Stimulated activated CD4-positive, alpha-beta T cell treated with anti-CD3 and anti-CD28 coated beads, Interleukin-2, amount 100 ng/mL, for 4 hours (primary cell): ENCODE data around the gene ZFP36L2.
"Not testable (repeated sequence)": the region's sequence is repeated elsewhere in the genome, so short reads cannot be mapped to it uniquely, and the experiment has no call there.

Experiments
- DNase-seq: peaks from one replicate; pipeline ENCODE4 v3.0.0-alpha.2; 2020; ENCODE audit warnings: low read depth

The ZFP36L2 gene

DNA sequence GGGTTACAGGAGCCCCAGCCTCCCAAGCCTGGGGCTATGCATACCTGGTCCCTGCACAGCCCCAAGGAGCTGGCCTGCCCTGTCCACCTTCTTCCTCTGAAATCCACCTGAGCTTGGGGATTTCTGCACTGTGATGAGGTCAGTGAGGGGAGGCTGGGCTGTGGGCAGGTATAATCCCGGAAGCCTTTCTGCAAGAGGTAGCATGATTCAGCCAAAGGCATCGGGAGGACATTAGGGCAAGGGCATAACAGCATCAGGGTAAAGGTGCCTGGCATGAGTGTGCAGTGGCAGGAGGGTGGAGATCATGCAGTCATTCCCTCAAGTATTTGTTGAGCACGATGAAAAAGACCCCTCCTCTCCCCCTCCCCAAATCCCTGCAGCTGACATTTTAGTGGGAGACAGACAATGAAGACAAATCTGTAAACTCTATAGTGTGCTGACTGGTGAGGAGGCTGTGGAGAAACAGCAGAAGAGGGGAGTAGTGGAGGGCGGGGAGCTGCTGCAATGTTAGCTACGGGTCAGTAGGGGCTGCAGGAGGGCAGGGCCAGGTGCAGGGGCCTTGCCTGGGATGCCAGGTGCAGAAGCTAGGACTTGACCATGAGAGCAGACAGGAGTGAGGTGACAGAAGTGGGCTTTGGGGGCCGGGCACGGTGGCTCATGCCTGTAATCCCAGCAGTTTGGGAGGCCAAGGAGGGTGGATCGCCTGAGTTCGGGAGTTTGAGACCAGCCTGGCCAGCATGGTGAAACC is 18.7 kb downstream of the ZFP36L2 start:
- DNase-seq, result no peak

DNA sequence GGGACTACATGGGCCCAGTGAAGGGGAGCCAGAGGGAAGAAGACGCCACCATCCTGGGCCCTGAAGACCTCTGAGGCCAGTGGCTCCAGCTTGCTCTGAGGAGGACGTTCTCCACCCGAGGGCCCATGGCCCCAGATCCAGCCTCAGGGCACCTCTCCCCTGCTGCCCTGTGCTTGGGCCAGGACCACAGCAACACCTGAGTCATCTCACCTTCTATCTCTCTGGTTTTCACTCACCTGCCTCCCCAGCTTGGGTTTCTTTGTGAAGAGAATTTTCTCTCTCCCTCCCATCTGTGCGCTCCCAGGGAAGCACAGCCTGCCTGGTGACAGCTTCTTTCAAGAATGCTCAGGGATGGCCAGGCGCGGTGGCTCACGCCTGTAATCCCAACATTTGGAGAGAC is 19.8 kb downstream of the ZFP36L2 start:
- DNase-seq, result no peak

DNA sequence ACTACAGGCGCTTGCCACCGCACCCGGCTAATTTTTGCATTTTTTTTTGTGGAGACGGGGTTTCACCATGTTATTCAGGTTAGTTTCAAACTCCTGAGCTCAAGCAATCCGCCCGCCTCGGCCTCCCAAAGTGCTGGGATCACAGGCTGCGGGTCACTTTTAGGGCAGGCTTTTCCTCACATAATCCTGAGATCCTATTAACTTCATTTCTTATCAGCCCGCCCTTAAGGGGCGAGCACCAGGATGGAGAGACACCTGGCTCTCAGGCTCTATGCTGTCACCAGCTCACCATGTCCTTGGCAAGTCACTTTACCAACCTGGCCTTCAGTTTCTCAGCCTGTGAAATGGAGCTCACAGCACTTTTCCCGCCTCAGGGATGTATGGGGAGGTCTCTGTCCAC is 23.0 kb downstream of the ZFP36L2 start:
- DNase-seq, result no peak

DNA sequence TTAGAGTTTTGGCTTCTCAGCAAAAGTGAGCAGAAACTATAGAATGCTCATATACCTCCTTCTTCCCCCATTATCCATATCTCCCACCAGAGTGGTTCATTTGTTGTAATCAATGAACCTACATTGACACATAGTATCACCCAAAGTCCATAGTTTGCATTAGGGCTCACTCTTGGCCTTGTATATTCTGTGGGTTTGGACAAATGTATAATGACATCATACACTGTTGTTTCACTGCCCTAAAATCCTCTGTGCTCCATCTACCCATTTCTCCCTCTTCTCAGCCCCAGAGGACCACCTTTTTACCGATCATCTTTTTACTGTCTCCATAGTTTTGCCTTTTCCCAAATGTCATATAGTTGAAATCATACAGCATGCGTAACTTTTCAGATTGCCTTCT is 24.1 kb downstream of the ZFP36L2 start:
- no peak for DNase-seq

DNA sequence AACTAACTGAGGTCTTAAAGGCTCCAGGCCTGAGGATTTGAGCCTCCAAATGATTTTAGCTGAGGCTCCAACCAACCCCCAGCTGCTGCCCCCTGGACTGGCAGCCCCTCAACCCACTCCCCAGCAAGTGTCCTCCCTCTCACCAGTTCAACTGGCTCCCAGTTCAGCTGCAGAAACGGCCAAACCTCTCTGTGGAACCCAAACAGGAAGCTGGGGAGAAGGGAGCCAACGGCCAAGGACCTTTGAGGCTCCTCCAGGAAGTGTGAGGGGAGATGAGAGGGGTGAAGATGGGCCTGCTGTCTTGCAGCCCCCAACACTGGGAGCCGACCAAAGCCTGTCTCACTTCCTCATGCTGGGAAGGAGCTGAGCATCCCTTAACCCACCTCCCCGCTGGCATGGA is 24.9 kb downstream of the ZFP36L2 start:
- no peak for DNase-seq

DNA sequence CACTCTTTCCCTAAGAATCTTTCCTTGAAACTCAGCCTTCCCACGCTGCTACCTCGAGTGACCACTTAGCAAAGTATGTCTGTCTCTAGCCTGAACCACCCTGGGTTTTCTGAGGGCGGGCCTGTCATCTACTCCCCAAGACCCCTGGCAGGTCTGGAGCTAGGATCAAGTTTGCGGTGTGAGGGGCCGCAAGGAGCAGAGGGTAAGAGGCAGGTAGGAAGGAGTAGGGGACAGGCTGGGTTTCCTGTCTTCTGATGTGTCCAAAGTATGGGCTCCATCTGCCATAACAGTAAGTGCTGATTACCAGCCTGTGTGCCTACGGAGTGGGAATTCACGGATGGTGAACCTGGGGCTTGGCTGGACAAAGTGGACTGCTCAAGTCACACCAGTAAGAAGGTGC is 25.4 kb downstream of the ZFP36L2 start:
- DNase-seq, result no peak

DNA sequence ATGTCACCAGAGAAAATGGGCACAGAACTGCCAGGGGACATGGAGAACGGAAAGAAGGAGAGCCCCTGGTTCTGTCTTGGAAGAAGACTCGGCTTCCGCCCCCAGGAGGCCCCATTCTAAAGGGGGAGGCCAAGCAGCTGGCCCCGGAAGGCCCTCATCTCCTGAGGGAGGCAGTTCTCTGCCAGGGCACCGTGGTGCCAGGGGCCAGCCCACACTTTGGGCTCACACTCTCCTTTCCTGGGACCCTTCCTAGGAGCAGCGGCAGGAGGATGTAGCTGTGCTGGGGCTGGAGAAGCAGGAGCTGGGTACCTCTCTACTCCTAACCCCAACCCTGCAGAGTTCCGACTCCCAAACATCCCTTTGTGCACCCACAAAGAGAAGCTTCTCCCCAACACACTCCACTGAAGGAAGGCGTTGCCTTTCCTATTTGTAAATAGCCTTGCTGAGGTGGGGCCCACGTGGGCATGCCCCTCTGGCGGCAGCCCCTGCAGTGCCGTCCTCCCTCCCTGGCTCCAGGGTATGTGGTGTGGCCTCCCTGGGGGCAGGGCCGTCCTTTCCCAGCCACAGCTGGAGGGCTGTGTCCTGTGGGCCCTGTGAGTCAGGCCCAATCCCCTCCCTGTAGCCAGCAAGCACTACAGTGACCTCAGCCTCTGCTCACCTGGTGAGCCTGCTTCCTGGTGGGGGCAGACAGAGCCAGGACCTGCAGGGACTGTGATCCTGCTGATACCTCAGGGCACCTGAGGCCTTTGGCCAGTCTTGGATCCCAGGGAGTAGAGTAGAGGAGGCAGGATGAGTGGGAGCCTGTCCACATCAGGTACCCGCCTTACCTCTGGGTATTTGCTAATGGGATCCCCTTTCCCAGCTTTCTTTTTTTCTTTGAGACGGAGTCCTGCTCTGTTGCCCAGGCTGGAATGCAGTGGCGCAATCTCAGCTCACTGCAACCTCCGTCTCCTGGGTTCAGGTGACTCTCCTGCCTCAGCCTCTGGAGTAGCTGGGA is 26.6 kb downstream of the ZFP36L2 start:
- DNase-seq, result no peak

DNA sequence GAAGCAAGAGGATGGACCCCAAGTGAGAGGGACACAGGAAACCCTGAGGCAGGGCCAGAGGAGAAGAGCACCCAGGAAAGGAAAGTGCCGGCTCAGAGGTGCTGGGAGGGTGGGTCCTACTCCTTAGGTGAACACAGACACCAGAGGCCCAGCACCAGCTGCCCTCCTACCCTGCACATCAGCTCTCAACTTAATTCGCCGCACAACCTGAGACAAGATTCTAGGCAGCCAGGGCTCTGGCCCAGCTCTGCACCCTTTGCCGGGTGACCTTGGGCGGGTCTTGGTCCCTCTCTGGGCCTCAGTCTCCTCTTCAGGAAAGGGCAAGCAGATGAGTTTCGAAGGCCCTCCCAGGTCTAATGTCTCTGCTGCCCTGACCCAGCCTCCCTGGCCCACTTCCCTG is 28.1 kb downstream of the ZFP36L2 start:
- no peak for DNase-seq

DNA sequence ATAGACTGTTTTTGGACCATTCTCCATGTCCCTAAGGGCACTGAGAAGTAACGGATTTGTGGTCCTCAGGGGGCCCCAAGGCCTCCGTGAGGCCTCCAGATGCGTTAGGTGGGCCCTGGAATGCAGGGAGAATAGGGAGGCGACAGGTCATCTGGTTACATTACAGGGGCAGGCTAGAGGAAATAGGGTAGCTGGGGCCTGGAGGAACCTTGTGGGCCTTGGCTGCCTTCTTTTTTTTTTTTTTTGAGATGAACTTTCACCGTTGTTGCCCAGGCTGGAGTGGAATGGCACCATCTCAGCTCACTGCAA is 28.9 kb downstream of the ZFP36L2 start:
- DNase-seq, result no peak

DNA sequence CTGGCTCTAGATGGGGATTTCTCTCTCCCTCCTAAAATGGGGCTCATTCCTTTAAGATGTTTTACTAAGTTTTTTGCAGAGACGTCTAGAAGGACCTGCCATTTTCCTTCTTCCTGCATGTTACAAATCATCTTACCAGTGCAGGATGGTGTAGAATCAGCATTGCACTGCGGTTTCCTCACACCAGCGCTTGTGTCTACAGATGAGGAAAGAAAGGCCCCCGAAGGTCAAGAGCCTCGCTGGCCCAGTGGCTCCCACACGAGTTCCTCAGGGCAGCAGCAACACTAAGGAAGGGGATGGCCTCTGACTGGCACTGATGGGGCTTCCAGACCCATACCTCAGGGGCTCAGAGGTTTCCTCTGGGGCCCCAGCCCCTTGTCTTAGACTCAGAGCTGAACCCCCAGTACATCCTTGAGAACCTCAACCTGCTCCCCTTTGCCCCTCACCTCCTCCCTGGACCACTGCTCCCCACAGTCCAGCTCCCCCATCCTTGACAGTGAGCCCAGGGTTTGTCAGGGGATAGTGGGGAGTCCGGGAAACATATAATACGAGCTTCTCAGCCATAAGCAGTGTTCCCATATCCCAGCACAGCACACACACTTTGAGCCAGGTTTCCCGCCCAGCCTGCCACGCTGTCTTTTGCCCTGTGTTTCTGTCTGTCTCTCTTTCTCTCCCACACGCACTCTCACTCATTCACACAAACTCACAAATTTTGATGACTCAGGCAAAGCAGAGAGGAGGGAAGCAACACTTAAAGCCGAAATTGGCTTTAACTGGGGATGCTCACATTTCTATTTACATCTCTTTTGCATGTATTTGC is 29.4 kb downstream of the ZFP36L2 start:
- no peak for DNase-seq

DNA sequence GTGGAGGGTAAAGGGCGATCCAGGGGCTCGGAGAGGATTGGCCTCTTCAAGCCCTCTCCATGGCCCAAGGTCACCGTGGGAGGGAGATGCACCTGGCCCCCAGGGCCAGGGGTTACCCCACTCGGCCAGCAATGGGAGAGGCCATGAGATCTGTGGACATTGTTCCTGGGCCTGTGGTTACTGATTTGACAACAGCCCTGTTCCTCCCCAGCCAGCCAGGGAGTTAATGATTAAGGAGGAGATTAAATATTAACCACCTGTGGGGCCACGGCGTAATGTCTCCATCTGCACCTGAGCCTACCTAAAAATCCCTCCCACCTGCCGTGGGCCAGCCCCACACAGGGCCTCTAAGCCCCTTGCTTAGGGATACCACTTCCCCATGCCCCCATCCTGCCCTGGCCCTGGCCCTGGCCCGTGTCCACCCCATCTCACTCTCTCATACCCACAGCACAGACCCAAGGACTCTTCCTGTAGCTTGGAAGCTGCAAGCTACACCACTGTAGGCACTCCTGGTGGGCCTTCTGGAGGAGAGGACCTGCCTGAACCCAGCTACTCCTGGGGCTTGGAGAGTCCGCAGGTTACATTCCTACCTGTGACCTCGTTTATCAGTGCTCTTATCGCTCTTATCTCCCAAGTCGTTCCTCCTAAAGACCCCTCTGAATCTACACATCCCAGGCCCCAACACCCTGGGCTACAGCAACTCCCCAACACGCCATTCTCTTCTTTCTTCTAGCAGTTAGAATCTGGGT is 32.1 kb downstream of the ZFP36L2 start:
- no peak for DNase-seq

DNA sequence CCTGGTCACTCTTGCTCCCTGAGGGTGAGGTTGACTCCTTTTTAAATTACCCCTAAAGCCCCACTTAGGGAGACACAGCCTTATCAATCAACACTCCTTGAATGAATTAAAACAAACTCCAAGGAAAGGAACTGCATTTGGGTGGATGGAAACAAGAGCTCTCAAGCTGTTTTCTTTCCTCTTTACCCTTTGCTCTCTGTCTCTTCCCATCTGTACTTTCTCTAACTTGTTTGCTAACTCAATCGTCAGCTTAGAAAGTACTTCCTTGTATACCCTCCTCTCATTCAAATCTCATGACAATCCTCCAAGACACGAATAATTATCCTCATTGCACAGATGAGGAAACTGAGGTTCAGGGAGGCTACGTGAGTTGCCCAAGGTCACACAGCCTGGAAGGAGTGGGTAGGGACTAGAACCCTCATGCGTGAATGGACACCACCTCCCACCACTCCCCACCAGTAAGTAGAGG is 32.7 kb downstream of the ZFP36L2 start:
- no peak for DNase-seq

DNA sequence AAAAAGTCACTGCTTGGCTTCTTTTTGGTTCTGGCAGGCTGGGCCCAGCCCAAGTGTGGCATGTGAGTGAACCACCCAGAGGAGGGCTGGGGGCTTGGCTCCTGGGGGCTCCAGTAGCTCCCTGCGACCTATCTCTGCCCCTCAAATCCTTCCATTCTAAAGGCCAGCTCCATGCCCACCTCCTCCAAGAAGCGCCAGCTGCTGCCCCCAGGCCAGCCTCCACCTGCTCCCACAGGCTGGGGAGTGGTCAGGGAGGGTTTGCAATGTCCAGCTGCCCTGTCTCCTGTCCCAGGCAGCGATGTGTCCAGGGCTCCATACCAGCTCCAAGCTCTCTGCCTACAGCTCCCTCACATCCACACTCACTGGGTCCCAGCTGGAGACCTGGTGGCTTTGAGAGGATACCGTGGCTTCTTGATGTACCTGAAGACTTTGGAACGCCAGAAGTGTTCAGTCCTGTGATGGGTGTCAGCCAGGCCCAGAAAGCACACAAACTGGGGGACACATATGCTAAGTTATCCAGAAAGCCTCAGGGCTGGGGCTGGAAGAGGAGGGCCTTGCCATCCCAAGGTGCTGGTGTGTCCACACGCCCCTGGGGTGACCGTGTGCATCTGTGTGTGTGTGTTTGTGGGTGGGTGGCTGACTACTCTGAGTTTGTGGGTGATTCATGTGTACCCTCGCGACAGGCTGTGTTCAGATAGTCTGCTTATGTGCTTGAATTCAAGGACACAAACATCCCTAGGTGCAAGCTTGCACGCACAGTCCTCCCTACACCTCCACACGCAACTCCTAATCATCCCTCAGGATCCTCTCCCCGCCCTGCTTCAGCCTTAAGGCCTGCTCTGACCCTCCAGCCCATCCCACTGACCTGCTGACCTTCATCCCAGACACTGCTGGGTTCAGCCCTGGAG is 33.4 kb downstream of the ZFP36L2 start:
- DNase-seq, result no peak

DNA sequence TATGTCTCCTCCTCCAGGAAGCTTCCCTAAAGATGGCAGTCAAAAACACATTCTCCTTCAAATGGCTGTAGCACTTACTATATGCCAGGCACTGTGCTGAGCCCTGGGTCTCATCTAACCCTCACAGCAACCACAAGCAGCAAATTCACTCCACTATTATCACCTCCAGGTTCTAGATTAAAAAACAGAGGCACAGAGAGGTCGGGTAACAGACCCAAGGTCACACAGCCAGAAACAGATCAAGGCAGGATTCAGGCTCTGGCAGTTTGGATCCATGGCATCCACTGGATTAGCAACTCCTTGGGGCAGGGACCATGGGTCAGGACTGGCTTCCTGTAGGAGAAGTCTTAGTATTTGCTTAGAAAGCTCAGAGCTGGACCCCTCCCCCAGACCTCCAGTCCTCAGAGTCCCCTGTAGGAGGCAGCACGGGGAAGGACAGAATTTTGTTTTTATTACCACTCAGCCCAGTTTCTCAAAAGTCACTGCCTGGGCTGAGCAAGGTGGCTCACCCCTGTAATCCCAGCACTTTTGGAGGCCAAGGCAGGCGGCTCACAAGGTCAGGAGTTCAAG is 34.4 kb downstream of the ZFP36L2 start:
- no peak for DNase-seq

DNA sequence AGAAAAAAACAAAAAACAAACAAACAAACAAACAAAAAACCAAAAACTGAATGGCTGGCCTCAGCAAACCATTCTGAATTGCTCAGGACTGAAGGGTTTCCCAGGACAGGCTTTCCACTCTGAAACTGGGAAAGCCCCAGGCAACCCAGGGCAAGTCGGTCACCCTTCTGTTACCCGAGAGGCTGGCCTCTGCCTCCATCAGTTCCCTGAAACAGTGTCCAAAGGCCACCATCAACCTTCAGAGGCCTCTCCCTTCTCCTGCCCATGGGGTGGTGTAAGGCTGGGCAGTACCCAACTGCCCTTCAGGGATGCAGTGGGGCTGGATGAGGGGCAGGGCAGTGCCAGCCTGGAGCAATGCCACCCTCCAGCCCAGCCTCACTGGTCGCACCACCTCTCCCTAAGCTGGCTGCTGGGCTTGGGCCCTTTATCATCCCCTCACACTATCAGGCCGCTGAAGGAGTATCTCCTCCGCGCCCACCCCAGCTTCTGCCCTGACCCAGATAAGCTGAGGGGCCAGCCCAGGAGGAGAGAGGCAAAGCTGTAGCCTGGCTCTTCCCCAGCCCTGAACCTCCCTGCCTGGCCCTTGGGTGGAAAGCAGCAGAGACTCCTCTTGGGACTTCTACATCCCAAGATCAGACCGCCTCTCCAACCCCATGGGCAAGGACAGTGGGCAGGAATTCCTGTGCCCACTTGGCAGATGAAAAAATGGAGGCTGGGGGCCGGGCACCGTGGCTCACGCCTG is 35.9 kb downstream of the ZFP36L2 start:
- DNase-seq, result no peak

DNA sequence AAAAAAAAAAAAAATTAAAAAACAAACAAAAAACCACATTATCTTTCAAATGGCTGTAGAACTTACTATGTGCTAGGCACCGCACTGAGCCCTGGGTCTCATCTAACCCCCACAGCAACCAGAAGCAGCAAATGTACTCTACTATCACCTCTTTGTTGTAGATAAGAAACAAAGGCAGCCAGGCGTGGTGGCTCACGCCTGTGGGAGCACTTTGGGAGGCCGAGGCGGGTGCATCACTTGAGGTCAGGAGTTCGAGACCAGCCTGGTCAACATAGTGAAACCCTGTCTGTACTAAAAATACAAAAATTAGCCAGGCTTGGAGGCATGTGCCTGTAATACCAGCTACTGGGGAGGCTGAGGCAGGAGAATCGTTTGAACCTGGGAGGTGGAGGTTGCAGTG is 36.5 kb downstream of the ZFP36L2 start:
- DNase-seq, result not testable (repeated sequence)

DNA sequence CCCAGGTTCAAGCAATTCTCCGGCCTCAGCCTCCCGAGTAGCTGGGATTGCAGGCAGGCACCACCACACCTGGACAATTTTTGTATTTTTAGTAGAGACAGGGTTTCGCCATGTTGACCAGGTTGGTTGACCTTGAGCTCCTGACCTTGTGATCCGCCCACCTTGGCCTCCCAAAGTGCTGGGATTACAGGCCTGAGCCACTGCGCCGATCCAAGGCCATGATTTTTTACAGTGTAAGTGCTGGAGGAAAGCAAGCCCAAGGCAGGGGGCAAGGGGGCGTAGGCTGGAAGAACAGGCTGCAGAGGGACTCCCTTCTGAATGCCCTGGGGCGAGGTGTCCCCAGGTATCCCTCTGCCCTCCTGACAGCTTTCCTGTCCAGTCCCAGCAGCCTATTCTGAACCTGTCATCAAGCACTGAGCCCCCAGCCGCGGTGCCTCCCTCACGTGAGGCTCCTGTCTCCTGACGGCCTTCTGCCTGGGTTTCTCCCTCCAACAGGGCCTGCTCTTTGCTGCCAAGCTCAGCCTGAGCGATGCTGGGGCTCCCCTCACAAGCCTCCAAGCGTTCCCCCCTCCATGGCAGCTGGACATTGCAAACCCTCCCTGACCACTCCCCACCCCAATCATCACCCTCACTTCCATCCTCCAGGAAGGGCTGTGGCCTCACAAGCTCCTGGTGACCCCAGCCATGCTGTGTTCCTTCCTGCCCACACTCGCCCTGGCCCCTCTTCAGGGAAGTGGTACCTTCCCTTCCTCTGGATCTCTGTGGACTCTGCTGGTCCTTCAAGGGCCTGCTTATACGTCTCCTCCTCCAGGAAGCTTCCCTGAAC is 37.6 kb downstream of the ZFP36L2 start:
- DNase-seq, result no peak

DNA sequence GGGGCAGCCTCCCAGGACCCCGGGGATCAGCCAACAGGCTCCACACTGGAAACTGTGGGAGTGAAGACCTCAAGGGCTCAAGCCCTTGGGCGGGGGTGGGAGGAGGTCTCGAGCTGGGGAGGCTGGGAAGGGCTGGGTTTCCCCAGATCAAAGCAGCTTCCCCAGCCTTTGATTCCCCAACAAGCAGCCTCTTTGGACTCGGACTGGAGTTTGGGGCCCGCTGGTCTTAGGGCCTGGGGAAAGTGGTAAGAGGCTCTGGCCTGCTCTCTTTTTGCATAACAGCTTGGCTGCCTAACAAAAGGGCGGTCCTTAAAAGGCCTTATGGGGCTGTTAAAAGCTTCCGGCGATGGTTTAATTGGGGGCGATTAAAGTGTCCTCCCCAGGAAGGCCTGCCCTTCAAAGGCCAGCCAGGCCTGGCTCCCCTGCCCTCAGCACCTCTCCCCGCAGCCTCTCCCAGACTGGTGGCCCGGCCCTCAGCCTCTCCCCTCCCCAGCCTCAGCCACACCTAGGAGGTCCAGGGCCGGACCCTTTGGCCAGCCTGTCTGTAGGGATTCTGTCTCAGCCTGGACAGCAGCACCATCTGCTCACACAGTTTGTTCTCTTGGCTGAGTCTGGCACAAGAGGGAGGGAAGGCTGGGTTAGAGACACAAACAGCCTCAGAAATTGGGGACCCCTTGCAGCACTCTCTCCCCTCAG is 39.6 kb downstream of the ZFP36L2 start:
- DNase-seq, result no peak
